Caco-2 (cell line): Measurements from ENCODE around the gene CSRP1. TPM values are rescaled to one million over a fixed set of nuclear protein-coding genes. Genes with fewer than 3 reads are reported as not detected.
A peak's percentile ranks its signal among the peaks of the same experiment; 100 is the strongest.

ENCODE experiments used
- Bru-seq: library from RNA; stranded (reverse); fragments of 400-500 nt; gene quantifications from one replicate; lab custom pipeline; 2021; lab: Mats Ljungman, UMichigan
- BruChase-seq, 2 experiments: library from RNA; stranded (reverse); fragments of 400-500 nt; gene quantifications; one replicate each; lab custom pipeline; 2021; lab: Mats Ljungman, UMichigan
- BruUV-seq: library from RNA; stranded (reverse); fragments of 400-500 nt; replicated peaks from 2 replicates; lab custom pipeline; 2021; lab: Mats Ljungman, UMichigan
- CTCF ChIA-PET: fragments of 300-600 bp; sonication (Branson Sonifier 250); formaldehyde crosslinking; loops from one replicate; lab custom pipeline; 2022; ENCODE audit warnings: antibody characterized with exemption; lab: Charles Lee
- POLR2A ChIA-PET: fragments of 300-600 bp; sonication (Branson Sonifier 250); formaldehyde crosslinking; loops from one replicate; lab custom pipeline; 2022; ENCODE audit warnings: antibody characterized with exemption; lab: Charles Lee
- DNase-seq, 2 experiments: peaks; one replicate each; pipeline versions ENCODE4 v3.0.0 to v3.0.0-alpha.2; 2020 to 2022
- H3K27me3 ChIP-seq: replicated peaks from 2 replicates; pipeline ENCODE4 v1.6.0; 2011; ENCODE audit warnings: low read length; ENCODE audit not compliant: control insufficient read depth, insufficient read depth
- H3K36me3 ChIP-seq: 2 replicates; pipeline ENCODE4 v1.5.1; 2011; ENCODE audit warnings: low read length; ENCODE audit not compliant: control insufficient read depth, insufficient read depth
- H3K4me1 ChIP-seq: fragments of 250-450 bp; sonication (Bioruptor Pico); 2 replicates; pipeline ENCODE4 v1.5.1; 2020; ENCODE audit warnings: mild to moderate bottlenecking
- H3K4me3 ChIP-seq: 2 replicates; pipeline ENCODE4 v1.5.1; 2011; ENCODE audit warnings: low read depth, mild to moderate bottlenecking, control low read depth, low read length
- H3K9me3 ChIP-seq: fragments of 250-450 bp; sonication (Bioruptor Pico); 2 replicates; pipeline ENCODE4 v1.5.1; 2020; ENCODE audit warnings: mild to moderate bottlenecking, moderate library complexity
- H3K27ac Mint-ChIP-seq: one replicate; pipeline ENCODE4 v1.8.0; 2022; ENCODE audit warnings: mixed read lengths; ENCODE audit not compliant: unreplicated experiment
- H3K27me3 Mint-ChIP-seq: one replicate; pipeline ENCODE4 v1.8.0; 2022; ENCODE audit warnings: mixed read lengths; ENCODE audit not compliant: insufficient read depth, unreplicated experiment
- H3K36me3 Mint-ChIP-seq: one replicate; pipeline ENCODE4 v1.8.0; 2022; ENCODE audit warnings: mild to moderate bottlenecking, mixed read lengths; ENCODE audit not compliant: insufficient read depth, unreplicated experiment
- H3K4me1 Mint-ChIP-seq: one replicate; pipeline ENCODE4 v1.8.0; 2022; ENCODE audit warnings: low read depth, mixed read lengths; ENCODE audit not compliant: unreplicated experiment
- H3K4me3 Mint-ChIP-seq: one replicate; pipeline ENCODE4 v1.8.0; 2022; ENCODE audit warnings: mild to moderate bottlenecking, moderate library complexity, mixed read lengths; ENCODE audit not compliant: unreplicated experiment
- H3K9me3 Mint-ChIP-seq: one replicate; pipeline ENCODE4 v1.8.0; 2022; ENCODE audit warnings: mixed read lengths; ENCODE audit not compliant: unreplicated experiment
- intact Hi-C: fragments of 100-400 bp; cut with micrococcal nuclease; formaldehyde crosslinking; loops from one replicate; pipeline ENCODE4 v1.10.0; 2022; ENCODE audit not compliant: unreplicated experiment
- long read RNA-seq: library from polyadenylated mRNA; stranded (forward); transcript quantifications from one replicate; pipeline ENCODE4 v2.0.0, GENCODE V29; 2022
- total RNA-seq: library from RNA; stranded (reverse); gene quantifications from 2 replicates; pipeline ENCODE4 v1.2.3, GENCODE V29; 2022
- TF ChIP-seq, protein P1 (sequence below), 2 experiments: fragments of 200-600 bp in 1 of 2; IDR thresholded peaks; 1 replicate in 1 of 2; 2 replicates in 1 of 2; pipeline versions ENCODE4 v1.5.1 to v1.8.0; 2011 to 2022; ENCODE audit warnings: antibody characterized with exemption in 1 of 2, control low read depth in 1 of 2, inconsistent platforms in 1 of 2, low read depth in 1 of 2, low read length in 1 of 2, mild to moderate bottlenecking in 1 of 2, moderate library complexity in 1 of 2; ENCODE audit not compliant: insufficient read depth in 1 of 2, severe bottlenecking in 1 of 2, unreplicated experiment in 1 of 2

CSRP1 gene
- total RNA-seq (60.0 and 60.8 TPM in 2 replicates), Bru-seq, nascent RNA (percentile 69 among the genes with signal in this experiment), BruChase-seq, experiment 1, labeled RNA remaining after a 2-hour chase (percentile 66 among the genes with signal in this experiment), BruChase-seq, experiment 2, labeled RNA remaining after a 6-hour chase (percentile 78 among the genes with signal in this experiment)
- long read RNA-seq, transcript CSRP1-201 (6 exons, 1,952 nt): major isoform, 60 of 68 reads
- long read RNA-seq, partial matches to known transcripts: 6 of 68 reads
- long read RNA-seq, other reads (novel, unspliced or antisense): 2 of 68 reads

DNA sequence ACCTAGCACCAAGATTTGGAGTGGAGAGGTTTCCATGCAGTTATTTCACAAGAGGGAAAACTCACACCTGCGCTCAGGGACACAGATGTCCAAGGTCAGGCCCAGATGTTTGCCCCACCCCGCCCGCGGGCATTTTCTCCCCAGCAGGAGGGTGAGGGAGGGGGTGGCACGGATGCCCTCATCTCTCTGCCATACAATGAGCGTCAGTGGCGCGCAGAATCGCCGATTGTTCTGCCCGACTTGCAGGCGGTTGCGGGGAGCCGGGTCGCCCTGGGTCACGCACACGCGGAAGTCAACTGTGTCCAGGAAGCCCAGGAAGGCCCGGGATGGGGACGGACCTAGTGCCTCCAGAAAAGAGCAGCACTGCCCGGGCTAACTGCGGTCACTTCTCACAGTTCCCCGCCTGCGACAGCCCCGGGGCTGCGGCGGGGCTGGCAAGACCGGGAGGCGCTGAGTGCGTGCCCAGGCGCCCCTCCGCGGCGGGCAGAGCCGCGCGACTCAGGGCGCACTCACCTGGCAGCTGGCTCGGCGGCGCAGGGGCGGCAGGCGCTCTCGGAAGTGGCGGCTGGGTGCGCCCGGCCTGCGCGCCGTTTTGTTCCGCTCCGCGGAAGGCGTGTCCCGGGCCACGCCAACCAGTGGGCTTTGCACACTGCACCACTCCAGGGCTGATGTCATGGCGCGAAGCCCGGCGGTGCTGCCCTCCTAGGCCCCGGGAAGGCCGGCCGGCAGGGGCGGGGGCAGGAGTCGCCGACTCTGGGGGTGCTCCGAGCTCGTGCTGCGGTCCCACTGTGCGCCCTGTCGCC is at the start of gene CSRP1:
Gene CSRP1, minus strand, starts transcription at position 567 of the 803 bp plus-strand sequence. CDS start 10,820 bp downstream, outside the sequence.
- no peaks in the 10 kb centered on the region for H3K9me3 Mint-ChIP-seq
- Histone ChIP-seq H3K4me3 (peak within 1 kb of the TSS; percentile 60), H3K9me3 (no peaks in the 10 kb centered on the region), H3K36me3 (no peaks in the 10 kb centered on the region), H3K27me3 (no peaks in the 10 kb centered on the region), H3K4me1 (peaks cover 50% of the 10 kb centered on the region)
- DNase-seq: peak; percentile 72 to 78
- BruUV-seq: no TSS peak
- H3K4me1 Mint-ChIP-seq: peaks cover 31% of the 10 kb centered on the region
- H3K4me3 Mint-ChIP-seq: peak within 1 kb of the TSS; percentile 82
- H3K27ac Mint-ChIP-seq: peak within 1 kb of the TSS; percentile 80
- intact Hi-C loops: no loop called here
- TF ChIP-seq, protein P1, sequence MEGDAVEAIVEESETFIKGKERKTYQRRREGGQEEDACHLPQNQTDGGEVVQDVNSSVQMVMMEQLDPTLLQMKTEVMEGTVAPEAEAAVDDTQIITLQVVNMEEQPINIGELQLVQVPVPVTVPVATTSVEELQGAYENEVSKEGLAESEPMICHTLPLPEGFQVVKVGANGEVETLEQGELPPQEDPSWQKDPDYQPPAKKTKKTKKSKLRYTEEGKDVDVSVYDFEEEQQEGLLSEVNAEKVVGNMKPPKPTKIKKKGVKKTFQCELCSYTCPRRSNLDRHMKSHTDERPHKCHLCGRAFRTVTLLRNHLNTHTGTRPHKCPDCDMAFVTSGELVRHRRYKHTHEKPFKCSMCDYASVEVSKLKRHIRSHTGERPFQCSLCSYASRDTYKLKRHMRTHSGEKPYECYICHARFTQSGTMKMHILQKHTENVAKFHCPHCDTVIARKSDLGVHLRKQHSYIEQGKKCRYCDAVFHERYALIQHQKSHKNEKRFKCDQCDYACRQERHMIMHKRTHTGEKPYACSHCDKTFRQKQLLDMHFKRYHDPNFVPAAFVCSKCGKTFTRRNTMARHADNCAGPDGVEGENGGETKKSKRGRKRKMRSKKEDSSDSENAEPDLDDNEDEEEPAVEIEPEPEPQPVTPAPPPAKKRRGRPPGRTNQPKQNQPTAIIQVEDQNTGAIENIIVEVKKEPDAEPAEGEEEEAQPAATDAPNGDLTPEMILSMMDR (IDR thresholded peaks at IDR 0.05; ENCODE audit: insufficient read depth in 1 of 2, low read depth in 1 of 2, low read length in 1 of 2, severe bottlenecking in 1 of 2, unreplicated experiment in 1 of 2): no peak
- CTCF ChIA-PET: interaction anchor here (6.2 kb wide), 1 partner anchor 25 kb away, joined by 46 read pairs; no protein-coding TSS in a partner anchor
- POLR2A ChIA-PET: interaction anchor here (0.8 to 1.5 kb wide), 2 partner anchors 25 to 27 kb away, joined by 3 read pairs; no protein-coding TSS in a partner anchor
- H3K36me3 Mint-ChIP-seq: peaks cover 9% of the 10 kb centered on the region
- no peaks in the 10 kb centered on the region for H3K27me3 Mint-ChIP-seq

DNA sequence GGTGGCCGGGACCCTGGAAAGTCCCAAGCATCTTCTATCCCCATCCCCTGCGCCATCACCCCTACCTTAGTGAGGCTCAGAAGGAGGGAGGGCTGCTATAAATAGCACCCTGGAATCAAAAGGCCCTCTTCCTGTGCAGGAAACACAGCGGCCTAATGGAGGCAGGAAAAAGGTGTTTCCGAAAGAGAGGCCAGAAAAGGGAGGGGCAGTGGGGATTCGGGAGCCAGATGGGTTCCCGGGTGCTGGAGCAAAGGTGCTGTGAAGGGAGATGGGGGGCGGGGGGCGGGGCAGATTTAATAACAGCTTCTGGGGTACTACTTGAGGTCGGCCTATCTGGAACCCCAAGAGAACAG is 48.6 kb upstream of the CSRP1 start:
- CTCF ChIA-PET: interaction anchor here (0.9 kb wide), 1 partner anchor 154 kb away, joined by 3 read pairs; no protein-coding TSS in a partner anchor
- intact Hi-C loops: no loop called here

More for the DNA sequence above, 48.6 kb upstream of the CSRP1 start:
- Mint-ChIP-seq H3K4me3 (no peak overlapping the region), H3K27me3 (peaks cover 16% of the 10 kb centered on the region), H3K4me1 (no peaks in the 10 kb centered on the region), H3K36me3 (no peaks in the 10 kb centered on the region), H3K27ac (no peak overlapping the region), H3K9me3 (no peaks in the 10 kb centered on the region)
- Histone ChIP-seq H3K36me3 (no peaks in the 10 kb centered on the region), H3K9me3 (no peaks in the 10 kb centered on the region), H3K4me1 (no peaks in the 10 kb centered on the region), H3K27me3 (peaks cover 1% of the 10 kb centered on the region), H3K4me3 (no peak overlapping the region)
- no TSS peak for BruUV-seq
- DNase-seq: no peak
- TF ChIP-seq, protein P1 (IDR thresholded peaks at IDR 0.05; ENCODE audit: insufficient read depth in 1 of 2, low read depth in 1 of 2, low read length in 1 of 2, severe bottlenecking in 1 of 2, unreplicated experiment in 1 of 2): no peak
- POLR2A ChIA-PET: no interaction called here
